ENCODE results near the gene CLK1.
"Not testable (repeated sequence)": the region's sequence is repeated elsewhere in the genome, so short reads cannot be mapped to it uniquely, and the experiment has no call there.

The CLK1 gene

GRCh38 chr2:200864176-200865034 lies at the start of gene CLK1:
Gene CLK1, minus strand, starts transcription at chr2:200864658. Its CDS starts 2,796 bp downstream, at chr2:200861862.
- DNase-seq (ENCODE audit: low read depth): peak; percentile 80

DNA sequence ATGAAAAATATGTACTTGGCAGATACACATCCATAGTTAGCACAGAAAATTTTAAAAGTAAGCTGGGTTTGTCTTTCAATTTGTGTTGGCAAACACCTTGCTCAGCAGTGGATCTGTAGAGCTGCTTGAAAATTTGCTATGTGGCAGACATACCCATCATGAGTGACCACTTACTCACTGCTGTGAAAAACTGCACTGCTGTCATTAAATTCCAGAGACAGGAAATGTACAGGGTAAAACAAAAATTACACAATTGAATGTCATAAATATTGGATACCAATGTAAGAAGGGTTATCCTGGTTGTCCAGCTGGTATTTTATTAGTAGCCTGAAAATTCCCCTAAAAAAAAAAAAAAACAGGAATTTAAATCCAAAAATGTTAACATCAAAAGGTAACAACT lies 49.2 kb upstream of the CLK1 start:
- DNase-seq (ENCODE audit: low read depth): peak; percentile 36

DNA sequence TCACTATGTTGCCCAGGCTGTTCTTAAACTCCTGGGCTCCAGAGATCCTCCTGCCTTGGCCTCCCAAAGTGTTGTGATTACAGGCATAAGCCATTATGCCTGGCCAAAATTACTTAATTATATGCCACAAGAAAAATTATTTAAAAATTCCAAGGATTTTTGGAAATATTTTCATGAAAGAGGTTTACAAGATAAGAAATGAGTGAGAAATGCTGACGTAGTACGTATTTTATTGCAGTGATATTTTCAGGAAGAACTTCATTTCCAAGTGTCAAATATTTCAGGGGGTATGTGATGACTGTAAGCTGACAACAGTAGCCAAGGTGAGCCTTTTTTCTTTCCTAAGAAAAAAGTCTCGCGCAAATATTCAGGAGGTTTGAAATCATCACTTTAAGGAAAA lies 45.5 kb upstream of the CLK1 start:
- no peak for DNase-seq (ENCODE audit: low read depth)

GRCh38 chr2:200905618-200906296 lies 41.3 kb upstream of the CLK1 start:
- no peak for DNase-seq (ENCODE audit: low read depth)

GRCh38 chr2:200901459-200902072 lies 37.1 kb upstream of the CLK1 start:
- DNase-seq (ENCODE audit: low read depth): peak; percentile 63

GRCh38 chr2:200899482-200899881 lies 35.0 kb upstream of the CLK1 start:
- no peak for DNase-seq (ENCODE audit: low read depth)

DNA sequence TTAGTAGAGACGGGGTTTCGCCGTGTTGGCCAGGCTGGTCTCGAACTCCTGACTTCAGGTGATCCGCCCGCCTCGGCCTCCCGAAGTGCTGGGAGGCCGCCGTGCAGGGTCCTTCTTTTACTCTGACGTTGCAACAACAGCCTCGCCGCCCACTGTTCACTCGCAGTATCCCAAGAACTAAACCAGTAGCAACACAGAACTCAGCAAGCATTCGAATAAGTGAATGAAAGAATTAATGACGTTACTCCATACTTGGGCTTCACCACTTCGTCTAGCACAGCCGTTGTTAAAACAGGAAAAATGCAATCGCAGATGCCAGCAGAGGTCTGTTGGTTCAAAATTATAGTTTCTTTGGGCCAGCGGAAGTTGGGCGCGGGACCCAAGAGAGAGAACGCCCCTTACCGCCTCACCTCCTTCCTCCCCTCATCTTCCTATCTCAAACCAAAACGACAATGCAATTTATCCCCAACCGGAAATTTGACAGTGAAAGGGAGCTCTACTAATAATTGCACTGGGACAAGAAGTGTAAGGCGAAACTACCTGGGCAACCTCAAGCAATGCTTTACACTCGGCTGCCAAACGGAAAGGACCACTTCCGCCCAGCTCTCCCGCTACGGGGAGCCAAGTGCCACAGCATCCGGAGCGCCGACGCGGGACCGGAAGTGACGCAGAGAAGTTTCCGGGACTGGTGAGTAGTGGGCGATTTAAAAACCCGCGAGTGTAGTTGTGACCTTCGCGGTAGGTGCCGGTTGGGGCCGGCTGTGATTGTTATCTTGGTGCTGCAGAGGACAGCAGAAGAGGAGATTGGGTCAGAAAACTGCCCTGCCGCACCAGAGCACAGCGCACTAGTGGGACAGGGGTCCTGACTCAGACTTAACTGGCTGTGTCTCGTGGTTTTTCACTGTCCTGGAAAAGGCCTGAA lies 24.5 kb upstream of the CLK1 start, which contains the start of the genes NIF3L1 and PPIL3:
NIF3L1 (plus strand) TSS at position 668 of the 922 bp plus-strand sequence. CDS start 2,573 bp downstream, outside the sequence.
PPIL3 (minus strand) TSS at position 374 of the 922 bp plus-strand sequence. CDS start 1,462 bp downstream, outside the sequence.
- DNase-seq (ENCODE audit: low read depth): peak; percentile 97

GRCh38 chr2:200881715-200882249 lies 17.3 kb upstream of the CLK1 start:
- not testable (repeated sequence) for DNase-seq (ENCODE audit: low read depth)

DNA sequence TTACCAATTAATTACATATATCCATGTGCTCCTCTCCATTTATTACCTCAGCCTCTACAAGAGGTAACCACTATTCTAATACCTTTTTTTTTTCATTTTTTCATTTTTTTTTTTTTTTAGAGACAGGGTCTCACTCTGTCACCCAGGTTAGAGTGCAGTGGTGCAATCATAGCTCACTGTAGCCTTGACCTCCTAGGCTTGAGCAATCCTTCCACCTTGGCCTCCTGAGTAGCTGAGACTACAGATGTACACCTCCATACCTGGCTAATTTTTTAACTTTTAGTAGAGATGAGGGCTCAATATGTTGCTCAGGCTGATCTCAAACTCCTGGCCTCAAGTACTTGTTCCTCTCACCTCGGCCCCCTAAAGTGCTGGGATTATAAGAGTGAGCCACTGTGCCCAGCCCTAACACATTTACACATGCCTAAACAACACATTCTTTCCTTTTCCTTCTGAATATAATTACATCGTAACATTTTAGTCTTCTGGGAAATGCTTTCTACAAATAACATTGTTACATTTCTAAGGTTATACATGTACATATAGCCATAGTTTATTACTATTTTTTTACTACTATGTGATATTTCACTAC lies 13.9 kb upstream of the CLK1 start:
- DNase-seq (ENCODE audit: low read depth): no peak

GRCh38 chr2:200877443-200877842 lies 13.0 kb upstream of the CLK1 start:
- no peak for DNase-seq (ENCODE audit: low read depth)

DNA sequence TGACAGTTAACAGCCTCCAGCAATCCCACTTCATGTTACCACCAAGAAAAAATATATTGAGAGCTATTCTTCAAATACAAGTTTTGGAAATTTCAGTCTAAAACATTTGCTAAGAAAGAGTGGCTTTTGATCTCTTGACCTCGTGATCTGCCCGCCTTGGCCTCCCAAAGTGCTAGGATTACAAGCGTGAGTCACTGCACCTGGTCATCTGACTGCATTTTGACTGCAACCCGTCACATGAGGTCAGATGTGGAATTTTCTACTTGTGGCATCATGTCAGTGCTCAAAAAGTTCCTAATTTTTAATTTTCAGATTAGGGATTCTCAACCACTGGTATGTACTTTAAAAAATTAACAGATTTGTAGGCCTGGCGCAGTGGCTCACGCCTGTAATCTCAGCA lies 9.1 kb upstream of the CLK1 start:
- DNase-seq (ENCODE audit: low read depth): no peak

- no peak for DNase-seq (ENCODE audit: low read depth)
These were observed 6.7 kb upstream of the CLK1 start for GRCh38 chr2:200871151-200871550.

- DNase-seq (ENCODE audit: low read depth): no peak
These were observed 4.6 kb upstream of the CLK1 start for GRCh38 chr2:200869014-200869413.

DNA sequence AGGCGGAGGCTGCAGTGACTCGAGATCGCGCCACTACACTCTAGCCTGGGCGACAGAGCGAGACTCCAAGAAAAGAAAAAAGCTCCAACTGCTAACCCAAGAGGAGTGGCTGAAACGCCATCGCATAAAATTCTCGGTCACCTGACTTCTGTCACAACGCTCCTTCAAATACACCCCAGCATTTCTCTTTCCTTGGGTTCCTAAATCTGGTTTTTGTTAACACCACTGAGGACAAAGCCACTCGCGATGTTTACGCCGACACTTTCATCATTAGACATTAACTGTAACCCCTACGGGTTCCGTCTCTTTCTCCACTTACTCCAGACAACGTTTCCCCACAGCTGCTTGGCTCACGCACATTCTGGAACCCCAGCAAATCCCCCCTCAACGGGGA lies 679 bp downstream of the CLK1 start:
- DNase-seq (ENCODE audit: low read depth): no peak

DNA sequence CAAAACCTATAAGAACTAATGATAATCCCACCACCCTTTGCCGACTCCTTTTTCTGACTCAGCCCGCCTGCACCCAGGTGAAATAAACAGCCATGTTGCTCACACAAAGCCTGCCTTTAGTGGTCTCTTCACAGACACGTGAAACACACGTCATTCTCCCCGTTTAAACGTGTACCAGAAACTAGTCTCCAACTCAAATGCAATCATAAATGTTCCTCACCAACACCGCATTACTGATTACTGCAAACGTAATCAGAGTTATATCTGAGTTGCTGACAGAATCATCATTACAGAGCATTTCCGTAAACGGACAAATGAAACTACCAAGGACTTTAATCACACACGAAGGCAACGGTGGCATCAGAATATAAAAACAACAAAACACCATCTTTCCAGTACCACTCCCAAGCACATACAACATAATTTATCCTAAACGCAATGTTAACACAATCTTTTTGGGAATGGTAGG lies 1.9 kb downstream of the CLK1 start:
- DNase-seq (ENCODE audit: low read depth): peak; percentile 33

DNA sequence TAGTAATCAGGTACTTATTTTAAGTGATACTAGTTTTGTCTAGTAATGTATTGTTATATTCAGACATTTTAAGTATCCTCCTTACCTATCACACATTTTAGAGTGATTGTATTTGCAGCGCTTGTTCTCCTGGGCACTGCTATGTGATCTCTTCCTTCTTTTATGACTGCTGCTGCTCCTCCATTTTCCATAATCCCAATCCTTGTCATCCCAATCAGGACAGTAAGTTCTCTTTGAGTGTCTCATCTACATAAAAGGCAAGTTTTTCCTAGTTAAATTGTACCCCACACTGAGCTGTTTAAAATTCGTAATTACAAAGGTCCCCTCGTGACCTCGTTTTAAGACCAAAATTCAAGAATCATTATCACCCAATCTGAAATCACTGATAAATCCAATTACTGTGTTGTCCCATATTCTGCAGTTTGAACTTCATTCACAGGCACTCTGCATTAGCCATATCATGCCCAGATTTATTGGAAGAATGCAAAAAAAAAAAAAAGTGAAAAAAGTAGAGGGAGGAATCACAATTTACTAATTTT lies 2.8 kb downstream of the CLK1 start:
- no peak for DNase-seq (ENCODE audit: low read depth)

DNA sequence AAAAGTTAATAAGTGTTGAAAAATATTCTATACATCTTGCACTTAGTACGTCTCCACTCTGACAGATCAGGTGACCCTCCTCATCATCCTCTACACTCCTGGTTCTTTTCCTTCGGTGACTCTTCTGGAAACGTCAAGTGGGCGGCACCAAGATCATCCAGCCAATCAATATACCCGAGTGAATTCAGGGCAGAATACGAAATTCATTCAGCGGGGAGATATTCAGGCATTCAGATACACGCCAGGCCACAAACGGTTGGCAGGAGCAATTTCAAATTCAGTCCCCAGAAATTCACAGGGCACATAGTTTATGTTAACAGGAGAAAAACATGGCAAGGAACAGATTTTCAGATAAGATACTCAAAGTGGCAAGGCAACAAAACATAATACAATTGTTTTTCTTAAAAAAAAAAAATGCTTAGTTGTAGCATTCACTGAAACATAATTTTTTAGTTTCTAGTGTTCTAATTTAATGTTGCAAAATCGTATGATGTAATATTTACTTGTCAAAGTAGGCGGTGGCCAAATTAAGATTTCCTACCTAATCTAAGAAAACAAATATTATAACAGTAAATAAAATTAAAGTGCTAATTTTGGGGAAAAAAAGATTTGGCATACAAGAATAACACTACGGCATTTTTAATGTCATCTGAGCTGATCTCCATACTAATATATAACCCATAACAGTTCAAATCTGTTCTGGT lies 4.2 kb downstream of the CLK1 start:
- no peak for DNase-seq (ENCODE audit: low read depth)

GRCh38 chr2:200856806-200857205 lies 7.7 kb downstream of the CLK1 start:
- DNase-seq (ENCODE audit: low read depth): no peak

GRCh38 chr2:200852605-200853004 lies 11.9 kb downstream of the CLK1 start:
- no peak for DNase-seq (ENCODE audit: low read depth)
